Head of caudate nucleus (tissue), 42 donors: ENCODE measurements around the gene CD80.
A peak's percentile ranks its signal among the peaks of the same experiment; 100 is the strongest.
"Not testable (repeated sequence)": the region's sequence is repeated elsewhere in the genome, so short reads cannot be mapped to it uniquely, and the experiment has no call there.

Experiments used
- DNase-seq, 42 donors: peaks; one replicate each; pipeline versions ENCODE4 v3.0.0 to v3.0.0-alpha.2; 2020 to 2021; ENCODE audit warnings: mixed read lengths in 7 of 42
- intact Hi-C: fragments of 100-400 bp; cut with DNase I; formaldehyde crosslinking; loops from one replicate; pipeline ENCODE4 v1.15.0; 2022

CD80 gene

GRCh38 chr3:119585856-119586570 is 26.6 kb upstream of the CD80 start:
- DNase-seq, result no peak
- intact Hi-C loops, result no loop called here

- DNase-seq, result no peak
- intact Hi-C loops, result no loop called here
Observed at GRCh38 chr3:119585208-119585607, 25.8 kb upstream of the CD80 start.

- DNase-seq, result no peak
- intact Hi-C loops, result no loop called here
Observed at GRCh38 chr3:119582178-119582577, 22.8 kb upstream of the CD80 start.

GRCh38 chr3:119580067-119580760 is 20.8 kb upstream of the CD80 start:
- DNase-seq, result peak in 15 of 42 donors; percentile 11 to 51 (median 23)
- intact Hi-C loops, result no loop called here

GRCh38 chr3:119579366-119580066 is 20.1 kb upstream of the CD80 start, which contains the start of gene ADPRH:
ADPRH (plus strand) TSS chr3:119579492; CDS start chr3:119582170, 2,678 bp downstream.
- intact Hi-C loops, result no loop called here
- DNase-seq, result peak in 39 of 42 donors; percentile 16 to 68 (median 43)

GRCh38 chr3:119575507-119575906 is 16.1 kb upstream of the CD80 start:
- intact Hi-C loops, result no loop called here
- DNase-seq, result no peak

GRCh38 chr3:119571688-119572087 is 12.3 kb upstream of the CD80 start:
- no peak for DNase-seq
- intact Hi-C loops, result no loop called here

- intact Hi-C loops, result no loop called here
Observed at GRCh38 chr3:119571230-119571629, 11.8 kb upstream of the CD80 start.

GRCh38 chr3:119570229-119570628 is 10.8 kb upstream of the CD80 start:
- DNase-seq, result peak in 2 of 42 donors; percentile 6 to 7
- intact Hi-C loops, result no loop called here

More at GRCh38 chr3:119571230-119571629, 11.8 kb upstream of the CD80 start:
- DNase-seq, result no peak

- intact Hi-C loops, result no loop called here
- DNase-seq, result no peak
Observed at GRCh38 chr3:119569156-119569555, 9.7 kb upstream of the CD80 start.

GRCh38 chr3:119563334-119563733 is 3.9 kb upstream of the CD80 start:
- intact Hi-C loops, DNase-seq: not testable (repeated sequence)

GRCh38 chr3:119562307-119562961 is 3.0 kb upstream of the CD80 start:
- intact Hi-C loops, result no loop called here
- DNase-seq, result no peak

- intact Hi-C loops, result no loop called here
- peak in 2 of 42 donors; percentile 12 to 17 for DNase-seq
Observed at GRCh38 chr3:119560160-119560559, 746 bp upstream of the CD80 start.

GRCh38 chr3:119558626-119559317 is 642 bp downstream of the CD80 start:
- DNase-seq, result no peak
- intact Hi-C loops, result no loop called here

GRCh38 chr3:119557877-119558269 is 1.5 kb downstream of the CD80 start:
- intact Hi-C loops, result no loop called here
- no peak for DNase-seq

- DNase-seq, result no peak
- intact Hi-C loops, result no loop called here
Observed at GRCh38 chr3:119557192-119557876, 2.1 kb downstream of the CD80 start.

GRCh38 chr3:119555929-119556328 is 3.5 kb downstream of the CD80 start:
- no peak for DNase-seq
- intact Hi-C loops, result no loop called here

- intact Hi-C loops, result no loop called here
- DNase-seq, result peak in 7 of 42 donors; percentile 8 to 45 (median 18)
Observed at GRCh38 chr3:119555309-119555735, 4.1 kb downstream of the CD80 start.
